T-helper 22 cell (primary cell): ENCODE measurements around the gene FCER1G.

Experiments used
- DNase-seq: peaks from one replicate; pipeline ENCODE4 v3.0.0-alpha.2; 2020; ENCODE audit warnings: low read depth

FCER1G gene

DNA sequence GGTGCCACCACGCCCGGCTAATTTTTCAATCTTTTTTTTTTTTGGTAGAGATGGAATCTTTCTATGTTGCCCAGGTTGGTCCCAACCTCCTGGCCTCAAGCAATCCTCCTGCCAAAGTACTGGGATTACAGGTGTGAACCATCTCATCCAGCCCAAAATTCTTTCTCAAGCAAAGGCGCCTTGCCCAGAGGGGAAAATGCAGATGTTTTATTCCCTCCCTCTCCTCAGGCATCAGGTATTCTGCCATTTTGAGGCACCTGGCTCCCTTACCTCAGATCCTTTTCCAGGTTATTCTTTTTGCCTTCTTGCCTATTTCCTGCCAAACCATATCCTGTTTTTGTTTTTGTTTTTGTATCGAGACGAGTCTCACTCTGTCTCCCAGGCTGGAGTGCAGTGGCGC lies 26.7 kb upstream of the FCER1G start:
- no peak for DNase-seq

DNA sequence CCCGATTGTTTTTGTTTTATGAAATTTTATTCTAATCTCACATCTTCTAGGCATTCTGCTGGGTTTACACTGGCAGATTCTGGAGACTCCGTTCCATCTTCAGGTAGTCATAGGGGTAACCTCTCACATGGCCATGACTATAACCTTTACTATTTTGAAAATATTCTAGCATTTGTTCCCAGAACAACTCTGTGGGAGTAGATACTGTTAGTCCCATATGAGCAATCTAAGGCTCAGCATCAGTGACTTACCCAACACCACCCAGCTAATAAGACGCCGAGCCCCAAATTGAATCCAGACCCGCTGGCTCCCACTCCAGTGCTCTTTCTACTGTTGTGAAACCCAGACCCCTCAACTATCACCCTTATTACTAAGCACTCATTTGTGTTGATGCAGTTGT lies 26.1 kb upstream of the FCER1G start:
- no peak for DNase-seq

DNA sequence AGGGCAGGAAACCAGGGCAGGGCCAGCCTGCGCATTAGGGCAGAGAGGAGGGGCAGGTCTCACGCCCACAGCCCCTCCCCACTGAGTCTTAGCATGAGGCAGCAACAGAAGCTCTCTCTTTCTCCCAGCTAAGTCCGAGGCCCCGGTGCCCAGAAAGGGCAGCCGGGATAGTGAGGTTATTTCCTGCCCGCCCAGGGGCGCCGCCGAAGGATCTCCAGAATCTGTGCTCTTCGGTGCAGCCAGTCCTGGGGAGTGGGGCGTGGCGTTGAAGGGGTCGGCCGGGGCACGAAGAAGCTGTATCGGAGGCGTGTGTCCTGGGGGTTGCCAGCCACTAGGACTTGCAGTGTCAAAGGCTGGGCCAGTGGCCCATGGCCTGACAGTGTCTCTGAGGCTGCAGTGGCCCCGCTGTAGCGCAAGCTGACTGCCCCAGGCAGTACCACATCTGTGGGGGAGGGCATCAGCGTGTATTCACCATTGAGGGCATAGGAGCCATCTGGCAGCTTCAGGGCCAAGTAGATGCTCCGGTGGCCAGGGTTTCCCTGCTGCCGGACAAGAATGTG lies 24.1 kb upstream of the FCER1G start:
- no peak for DNase-seq

DNA sequence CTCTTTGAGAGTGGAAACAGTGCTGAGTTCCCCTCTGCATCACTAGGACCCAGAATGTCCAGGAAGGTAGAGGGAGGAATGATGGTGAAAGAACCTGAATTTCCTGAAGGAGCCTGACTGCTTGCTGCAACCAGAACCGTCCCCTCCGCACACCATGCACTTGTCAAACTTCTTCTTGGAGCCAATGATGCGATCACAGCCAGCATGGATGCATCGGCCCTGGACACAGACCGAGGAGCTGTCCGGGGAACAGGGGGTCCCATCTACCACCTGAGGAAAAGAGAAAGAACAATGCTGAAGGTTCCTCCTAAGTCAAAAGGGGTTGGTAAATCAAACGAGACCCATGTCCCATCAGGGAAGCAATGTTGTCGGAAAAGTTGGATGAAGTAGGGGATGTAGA lies 23.1 kb upstream of the FCER1G start:
- no peak for DNase-seq

DNA sequence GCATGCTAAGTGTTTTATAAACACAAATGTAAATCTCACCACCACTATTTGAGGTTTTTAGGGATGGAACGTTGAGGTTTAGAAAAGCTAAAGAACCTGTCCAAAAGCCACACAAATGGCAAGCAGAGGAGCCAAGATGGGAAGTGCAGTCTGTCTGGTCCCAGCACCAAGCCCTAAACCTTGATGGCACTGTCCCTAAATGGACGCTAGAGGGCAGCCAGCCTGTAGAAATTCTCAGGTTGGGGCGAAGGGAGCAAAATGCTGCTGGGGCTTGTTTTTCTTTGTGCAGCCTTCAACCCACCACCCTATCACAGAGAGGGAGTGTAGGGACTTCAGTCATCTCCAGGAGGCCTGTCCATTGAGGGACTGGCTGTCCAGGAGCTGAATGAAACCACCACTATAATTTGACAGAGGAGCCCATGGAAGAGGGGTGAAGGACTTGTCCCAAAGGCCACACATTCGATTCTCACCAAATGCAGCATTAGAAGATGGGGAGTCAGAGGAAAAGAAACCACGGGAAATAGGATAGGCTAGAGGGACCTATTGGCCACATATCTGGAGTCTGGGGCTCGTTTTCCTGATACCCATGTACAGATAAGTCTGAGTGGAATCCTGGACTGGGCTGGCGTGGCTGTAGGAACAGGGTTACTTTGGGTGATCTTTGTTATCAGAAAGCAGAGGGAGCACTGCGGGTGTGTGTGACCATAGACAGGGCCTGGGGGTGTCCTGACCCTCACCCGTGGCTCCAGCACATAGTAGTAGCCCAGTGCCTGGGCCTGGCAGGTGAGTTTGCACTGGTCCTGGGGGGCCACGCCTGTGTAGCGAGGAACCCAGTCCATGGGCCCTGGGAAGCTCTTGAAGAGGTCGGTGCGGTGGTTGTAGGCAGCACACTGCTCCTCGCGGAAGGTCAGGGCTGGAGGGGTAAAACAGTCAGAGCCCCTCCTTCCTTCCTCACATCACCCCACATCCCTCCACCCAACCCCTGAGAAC lies 22.3 kb upstream of the FCER1G start:
- DNase-seq = peak; percentile 27

DNA sequence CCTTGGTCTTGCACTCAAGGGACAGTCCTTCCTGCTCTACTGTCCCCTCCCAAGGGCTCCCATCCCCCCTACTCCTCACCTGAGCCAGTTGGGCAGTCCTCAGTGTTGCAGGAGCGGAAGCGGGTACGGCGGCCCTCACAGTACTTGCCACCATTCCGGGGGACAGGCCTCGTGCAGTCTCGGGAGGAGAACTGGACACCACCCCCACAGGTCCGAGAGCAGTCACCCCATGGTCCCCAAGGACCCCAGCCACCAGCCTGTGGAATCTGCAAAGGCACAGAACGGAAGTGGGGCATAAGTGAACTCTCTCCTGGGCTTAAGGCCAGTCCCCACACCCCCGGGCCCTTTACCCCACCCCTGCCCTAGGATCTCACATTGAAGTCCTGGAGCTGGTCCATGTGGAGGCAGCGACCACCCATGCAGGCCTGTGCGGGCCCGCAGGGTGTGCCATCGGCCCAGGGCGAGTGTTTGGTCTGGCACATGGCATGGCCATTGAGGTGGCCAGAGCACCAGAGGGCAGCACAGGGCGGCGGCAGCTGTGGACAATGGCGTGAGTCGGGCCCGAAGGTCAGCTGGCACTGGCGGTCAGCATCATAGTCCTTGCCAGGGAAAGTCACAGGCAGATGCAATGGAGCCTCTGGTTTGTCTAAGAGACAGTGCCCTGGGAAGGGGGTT lies 21.4 kb upstream of the FCER1G start:
- no peak for DNase-seq

DNA sequence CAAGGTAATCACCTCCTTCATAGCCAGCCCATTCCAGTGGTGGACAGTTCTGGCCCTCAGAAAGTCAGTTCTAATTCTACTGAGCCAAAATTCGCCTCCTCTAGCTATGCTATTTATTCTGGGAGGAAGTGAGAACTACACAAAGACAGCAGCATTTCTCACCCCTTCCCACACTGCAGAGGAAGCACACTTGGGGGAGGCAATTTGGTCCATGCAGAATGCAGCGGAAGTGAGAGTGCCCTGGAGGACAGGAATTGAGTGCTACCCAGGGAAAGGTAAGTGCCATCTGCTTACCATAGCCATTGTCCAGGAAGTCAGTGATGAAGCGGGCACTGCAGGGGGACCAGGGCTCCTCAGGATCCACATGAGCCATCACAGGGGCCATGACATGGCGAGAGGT lies 19.9 kb upstream of the FCER1G start:
- no peak for DNase-seq

DNA sequence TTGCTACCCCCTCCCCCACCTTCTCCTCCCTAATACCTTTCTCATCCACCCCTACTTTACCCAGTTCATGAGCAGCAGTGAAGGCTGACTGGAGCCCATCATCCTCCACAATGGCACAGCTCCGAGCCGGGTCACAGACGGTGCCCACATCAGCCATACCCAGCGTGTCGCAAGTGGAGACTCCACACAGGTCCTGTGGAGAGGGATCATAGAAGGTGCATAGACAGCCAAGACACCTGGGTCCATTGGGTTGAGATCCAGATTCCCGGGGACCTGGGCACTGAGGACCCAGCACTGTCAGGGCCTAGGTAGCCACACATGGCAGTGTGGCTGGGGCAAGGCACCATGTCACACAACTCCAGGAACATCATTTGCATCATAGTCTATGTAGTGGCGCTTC lies 19.0 kb upstream of the FCER1G start:
- DNase-seq = no peak

DNA sequence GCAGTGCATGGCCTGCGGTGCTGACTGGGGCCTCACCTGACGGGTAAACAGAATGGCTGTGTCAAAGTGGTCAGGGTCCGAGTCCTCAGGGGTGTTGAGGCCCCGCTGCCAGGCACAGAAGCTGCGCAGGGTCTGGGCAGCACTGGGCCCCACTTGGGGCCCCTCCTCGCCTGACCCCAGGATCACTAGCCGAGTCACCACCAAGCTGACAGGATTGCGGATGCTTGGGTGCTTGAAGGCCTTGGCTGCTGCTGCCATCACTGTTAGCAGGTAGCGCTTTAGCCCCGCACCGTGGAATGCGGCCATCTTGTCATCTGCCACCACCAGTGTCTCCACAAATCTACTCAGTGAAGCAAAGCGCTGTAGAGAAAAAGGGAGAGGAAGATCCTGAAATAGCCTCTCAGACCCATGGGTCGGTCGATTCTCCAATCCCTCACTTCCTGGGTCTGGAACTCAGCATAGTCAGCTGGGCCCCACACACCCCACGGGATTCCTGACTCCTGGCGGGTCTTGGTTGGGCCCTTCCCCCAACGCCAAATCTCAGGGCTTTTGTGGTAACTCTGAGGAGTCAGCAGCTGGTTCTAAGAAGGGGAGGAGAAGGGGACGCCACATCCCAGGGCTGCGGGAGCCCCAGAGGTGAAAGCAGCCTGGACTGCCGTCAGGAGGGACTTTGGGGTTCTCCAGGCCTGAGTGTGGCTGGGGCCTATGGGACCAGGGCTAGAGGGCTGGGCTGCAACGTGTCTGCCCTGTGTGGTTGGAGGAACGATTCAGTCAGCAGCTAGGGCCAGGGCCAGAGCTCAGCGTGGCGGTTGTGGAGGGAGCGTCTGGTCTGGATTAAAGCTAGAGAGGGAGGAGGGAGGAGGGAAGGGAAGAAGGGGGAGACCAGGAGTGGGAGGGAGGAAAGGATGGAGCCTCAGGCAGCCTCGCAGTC lies 18.3 kb upstream of the FCER1G start:
- no peak for DNase-seq

DNA sequence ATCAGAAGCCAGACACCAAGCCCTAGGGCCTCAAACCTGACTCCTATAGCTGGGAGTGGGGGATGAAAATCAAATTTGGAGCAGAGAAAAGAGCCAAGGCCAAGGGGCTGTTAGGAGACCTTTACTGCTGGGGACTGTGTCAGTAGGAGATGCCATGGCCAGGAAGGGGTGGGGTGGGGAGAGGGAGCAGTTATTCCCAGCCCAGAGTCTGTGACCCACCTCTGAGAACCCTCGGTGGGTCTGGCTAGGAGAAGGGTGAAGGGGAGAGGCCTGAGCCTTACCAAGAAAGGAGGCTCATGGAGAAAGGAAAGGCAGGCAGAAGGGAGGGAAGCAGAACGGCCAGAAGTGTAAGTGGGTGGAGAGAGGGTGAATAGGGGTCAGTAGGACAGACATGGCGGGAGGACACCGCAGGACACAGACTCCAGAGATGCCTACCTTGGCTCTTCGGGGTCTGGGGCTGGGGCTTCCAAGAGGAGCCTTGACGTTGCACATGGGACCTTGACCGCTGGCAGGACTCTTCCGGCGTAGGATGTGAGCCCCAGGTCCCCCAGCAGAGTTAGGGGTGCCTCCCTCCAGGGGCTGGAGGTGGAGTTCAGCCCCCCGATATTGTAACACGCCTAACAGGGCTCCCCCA lies 17.4 kb upstream of the FCER1G start:
- DNase-seq = no peak

DNA sequence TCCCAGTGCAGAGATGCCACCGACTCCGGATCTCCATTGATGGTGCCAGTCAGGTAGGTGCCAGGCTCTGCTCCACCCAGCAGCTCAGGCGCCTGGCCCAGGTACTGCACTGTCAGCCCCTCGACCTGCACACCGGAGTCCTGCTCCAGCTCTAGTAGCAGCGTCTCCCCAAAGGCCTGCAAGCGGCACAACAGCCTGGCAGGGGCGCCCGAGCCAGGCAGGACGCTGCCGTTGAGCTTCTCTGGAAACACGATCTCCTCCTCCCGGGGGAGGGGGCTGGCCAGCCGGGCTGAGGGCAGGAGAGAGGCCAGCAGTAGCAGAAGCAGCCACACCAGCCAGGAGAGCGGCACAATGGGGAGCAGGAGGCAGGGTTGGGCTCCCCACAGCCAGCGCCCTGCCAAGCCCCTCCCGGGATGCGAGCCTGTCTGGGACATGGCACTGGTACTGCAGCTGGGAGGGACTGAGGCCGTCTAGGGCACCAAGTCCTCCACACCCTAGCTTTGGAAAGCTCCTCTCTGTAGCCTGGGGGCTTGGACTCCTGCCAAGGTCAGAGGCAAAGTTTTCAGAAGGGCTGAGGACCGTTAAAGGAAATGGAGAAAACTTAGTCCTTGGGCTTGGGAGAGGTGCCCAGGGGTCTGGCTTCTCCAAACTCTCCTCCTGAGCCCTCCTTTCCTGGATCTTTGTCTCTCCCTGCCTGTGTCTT lies 16.8 kb upstream of the FCER1G start:
- no peak for DNase-seq

DNA sequence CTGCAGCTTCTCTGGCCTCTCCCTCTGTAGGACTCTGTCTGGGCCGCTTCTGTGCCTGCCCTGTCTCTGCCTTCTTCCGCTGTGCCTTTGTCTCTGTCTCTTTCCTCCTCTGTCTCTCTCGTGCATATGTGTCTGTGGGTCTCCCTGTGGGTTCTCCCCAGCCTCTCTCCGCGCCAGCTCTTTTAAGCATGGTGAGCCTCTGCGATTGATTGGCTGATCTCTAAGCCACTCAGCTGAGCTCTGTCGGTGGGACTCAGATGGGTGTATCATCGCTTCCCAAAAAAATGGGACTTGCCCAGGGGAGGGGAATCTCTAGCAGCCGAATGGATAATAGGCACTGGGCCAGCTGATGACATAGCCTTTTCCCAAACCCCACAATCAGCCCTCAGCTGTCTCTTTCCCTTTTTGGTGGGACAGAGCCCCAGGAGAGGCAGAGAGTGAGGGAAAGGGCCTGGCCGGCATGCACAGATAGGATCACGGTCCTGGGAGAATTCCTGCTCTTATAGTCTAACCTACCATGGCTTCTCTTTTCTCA lies 16.1 kb upstream of the FCER1G start, which contains the start of gene ADAMTS4:
ADAMTS4 (minus strand) TSS at position 158 of the 535 bp plus-strand sequence. CDS start 427 bp downstream, outside the sequence.
- DNase-seq = no peak

DNA sequence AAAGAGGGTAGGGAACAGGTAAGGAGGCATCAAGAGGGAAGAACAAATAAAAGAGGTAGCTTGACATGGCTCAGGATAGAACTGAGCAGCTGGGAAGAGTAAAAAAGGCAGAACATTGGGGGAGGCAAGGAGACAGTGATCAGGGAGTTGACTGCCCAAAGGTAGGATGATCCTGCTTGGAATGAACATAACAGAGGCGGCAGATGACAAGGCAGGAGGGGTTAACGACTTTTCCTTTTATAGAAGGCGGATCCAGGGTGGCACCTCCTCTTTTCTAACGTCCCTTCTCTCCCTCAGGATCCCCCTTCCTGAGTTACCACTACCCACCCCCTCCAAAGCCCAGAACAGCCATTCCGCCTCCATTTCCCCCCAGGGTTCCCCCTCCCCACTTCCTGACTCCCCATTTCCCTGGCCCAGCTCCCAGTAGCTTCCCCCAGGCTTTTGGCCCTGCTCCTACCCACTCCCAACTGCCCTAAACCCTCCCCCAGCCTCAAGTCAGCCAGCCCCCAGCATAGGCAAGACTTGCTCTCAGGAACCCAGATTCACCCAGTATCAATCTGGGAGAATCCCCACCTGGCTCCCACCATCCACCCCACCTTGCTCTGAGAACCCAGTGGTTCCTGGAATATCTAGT lies 15.5 kb upstream of the FCER1G start:
- DNase-seq = no peak

DNA sequence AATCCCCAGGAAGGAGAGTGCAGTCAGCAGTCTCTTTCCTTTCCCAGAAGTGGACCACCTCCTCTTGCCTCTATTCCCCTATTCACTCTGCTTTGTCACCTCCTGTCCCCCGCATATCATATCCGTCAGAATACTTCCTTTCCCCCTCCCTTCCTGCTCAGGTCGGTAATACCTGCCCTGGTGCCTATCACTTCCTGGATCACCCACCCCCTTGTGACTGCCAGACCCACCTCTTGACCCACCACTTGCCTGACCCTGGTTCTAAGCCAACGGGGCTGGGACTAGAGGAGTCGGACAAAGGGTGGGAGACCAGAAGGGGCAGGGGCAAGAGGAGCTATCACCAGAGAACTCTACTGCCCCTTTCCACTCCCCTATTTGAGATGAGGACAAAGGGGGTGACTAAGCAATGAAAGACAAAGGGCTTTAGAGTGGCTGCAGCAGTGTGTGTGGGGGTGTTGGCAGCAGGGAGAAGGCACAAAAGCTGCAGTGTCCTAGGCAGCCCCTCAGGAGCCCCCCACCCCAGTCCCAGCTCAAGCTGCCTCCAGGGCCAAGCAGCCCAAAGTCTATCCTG lies 14.6 kb upstream of the FCER1G start:
- no peak for DNase-seq

DNA sequence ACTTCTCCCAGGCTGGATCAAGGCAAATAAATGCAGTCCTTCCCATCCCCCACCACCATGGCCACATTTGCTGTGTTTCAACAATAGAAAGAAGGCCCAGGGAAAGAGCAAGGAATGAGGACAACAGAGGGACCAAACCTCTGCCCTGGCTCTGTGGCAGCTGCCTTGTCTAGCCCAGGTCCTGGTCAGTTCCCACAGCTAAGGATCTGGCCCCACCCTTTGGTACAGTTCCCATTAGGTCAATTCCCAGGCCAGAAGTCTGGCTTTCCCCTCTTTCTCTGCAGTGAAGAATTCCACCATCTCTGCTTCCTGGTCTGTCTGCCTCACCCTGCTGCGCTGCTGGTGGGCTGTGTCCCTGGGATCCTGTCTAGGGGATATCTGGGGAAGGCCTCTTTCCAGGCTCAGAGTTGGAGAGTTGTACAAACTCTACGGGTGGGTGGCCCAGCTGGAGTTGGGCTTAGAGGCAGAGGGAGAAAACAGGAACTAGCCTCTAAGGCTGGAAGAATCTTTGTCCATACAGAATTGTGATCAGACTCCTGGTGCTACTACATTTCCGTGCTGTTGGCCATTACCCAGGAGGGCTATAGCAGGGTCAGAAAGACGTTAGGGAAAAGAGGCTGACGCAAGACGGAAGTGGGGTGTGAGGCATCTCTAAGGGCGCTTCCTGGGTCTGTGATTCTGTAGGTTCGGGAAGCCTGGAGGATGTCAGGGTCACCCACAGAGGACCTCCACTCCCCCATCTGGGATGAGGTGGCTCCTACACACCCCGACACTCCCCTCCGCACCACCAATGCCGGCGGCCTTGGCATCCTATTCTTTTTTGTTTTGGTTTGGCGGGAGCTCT lies 13.9 kb upstream of the FCER1G start:
- DNase-seq = no peak

DNA sequence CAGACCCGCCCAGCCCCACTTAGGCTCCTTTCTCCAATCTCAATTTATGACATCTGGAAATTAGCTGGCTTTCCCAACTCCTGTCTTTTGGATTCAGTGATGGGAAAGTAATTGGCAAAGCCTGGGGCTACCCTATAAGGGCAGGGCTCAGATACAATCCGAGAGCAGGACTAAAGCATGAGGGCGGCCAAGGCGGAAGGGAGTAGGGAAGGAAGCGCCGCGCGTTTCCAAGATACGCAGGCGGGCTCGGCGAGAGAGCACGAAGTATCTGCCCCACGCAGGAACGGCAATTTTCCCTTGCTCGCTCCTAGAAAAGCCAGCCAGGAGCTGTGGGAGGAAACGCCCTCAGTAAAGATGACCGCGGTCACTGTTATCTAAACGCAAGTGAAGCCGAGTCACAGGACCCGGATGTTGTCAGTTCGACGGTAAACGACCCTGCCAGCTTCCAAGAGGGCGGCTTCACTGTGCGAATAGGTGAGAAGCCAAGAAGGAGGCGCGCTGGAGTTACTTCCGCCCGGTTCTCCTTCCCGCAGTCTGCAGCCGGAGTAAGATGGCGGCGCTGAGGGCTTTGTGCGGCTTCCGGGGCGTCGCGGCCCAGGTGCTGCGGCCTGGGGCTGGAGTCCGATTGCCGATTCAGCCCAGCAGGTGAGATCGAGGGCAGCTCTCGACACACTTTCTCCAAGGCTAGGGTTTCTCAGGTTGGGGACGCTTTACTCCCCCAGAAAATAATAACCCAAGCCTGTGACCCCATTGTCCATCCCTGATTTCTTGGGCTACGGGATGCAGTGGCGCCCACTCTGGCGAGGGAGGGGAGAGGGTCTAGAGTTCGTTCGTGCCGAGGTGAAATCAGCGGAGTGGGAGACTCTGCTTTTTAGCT lies 13.0 kb upstream of the FCER1G start, which contains the start of gene NDUFS2:
NDUFS2 (plus strand) TSS at position 532 of the 877 bp plus-strand sequence; CDS start at position 551, 19 bp downstream.
- DNase-seq = peak; percentile 94

DNA sequence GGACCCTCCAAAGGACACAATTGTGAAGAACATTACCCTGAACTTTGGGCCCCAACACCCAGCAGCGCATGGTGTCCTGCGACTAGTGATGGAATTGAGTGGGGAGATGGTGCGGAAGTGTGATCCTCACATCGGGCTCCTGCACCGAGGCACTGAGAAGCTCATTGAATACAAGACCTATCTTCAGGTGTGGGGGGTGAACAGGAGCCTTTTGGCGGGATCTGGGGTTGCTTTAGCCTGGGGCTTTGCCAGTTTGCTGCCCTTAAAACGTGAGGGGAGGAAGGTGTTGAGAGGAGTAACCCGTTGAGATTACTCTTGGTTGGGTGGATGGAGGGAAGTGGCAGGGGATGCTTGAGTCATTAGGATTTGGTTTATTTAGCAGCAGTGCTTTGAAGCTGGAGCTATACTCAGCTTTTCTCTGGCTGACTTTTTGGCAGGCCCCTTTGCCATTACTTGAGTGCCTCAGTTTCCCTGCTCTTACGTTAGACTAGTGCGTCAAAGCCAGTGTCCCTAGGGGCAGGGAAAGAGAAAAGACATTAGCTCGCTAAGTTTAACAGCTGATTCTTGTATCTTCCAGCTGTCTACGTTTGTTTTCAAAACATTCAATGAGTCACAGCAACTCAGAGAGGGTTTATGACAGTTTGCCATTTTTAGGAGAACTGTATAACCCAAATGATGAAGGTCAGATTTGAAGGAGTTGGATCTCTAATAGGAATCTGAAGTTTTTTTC lies 8.5 kb upstream of the FCER1G start:
- DNase-seq = no peak
